LNCAP (cell line): Measurements from ENCODE around the gene AP5B1.

Source experiments
- TF ChIP-seq, protein P1 (sequence below): fragments of 450-650 bp; IDR thresholded peaks from 2 replicates; pipeline ENCODE4 v1.5.1; 2017; ENCODE audit warnings: mild to moderate bottlenecking

AP5B1 gene

DNA sequence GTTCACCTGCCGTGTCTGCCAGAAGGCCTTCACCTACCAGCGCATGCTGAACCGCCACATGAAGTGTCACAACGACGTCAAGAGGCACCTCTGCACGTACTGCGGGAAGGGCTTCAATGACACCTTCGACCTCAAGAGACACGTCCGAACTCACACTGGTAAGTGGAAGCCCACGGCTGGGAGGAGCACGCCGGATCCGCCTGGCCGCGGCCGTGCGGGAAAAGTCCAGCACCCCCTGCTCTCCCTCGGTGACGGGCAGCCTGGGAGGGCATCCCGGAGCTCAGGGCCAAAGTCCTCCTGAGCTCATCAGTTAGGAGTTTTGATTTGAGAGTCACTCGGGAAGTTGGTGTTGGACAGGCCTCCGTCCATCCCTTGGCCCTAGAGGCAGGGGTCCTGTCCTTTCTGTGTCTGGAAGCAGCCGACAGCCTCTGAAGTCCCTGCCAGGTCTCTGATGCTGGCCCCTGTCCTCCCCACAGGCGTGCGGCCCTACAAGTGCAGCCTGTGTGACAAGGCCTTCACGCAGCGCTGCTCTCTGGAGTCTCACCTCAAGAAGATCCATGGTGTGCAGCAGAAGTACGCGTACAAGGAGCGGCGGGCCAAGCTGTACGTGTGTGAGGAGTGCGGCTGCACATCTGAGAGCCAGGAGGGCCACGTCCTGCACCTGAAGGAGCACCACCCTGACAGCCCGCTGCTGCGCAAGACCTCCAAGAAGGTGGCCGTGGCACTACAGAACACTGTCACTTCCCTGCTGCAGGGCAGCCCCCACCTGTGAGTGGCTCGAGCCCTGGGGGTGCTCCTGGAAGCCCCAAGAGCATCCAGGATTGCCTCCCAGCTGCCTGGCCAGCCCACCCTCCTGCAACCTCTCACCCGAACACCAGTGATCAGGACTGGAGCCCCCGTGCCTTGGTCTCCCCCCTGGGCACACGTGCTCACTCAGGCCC is 14.1 kb upstream of the AP5B1 start:
- TF ChIP-seq, protein P1, sequence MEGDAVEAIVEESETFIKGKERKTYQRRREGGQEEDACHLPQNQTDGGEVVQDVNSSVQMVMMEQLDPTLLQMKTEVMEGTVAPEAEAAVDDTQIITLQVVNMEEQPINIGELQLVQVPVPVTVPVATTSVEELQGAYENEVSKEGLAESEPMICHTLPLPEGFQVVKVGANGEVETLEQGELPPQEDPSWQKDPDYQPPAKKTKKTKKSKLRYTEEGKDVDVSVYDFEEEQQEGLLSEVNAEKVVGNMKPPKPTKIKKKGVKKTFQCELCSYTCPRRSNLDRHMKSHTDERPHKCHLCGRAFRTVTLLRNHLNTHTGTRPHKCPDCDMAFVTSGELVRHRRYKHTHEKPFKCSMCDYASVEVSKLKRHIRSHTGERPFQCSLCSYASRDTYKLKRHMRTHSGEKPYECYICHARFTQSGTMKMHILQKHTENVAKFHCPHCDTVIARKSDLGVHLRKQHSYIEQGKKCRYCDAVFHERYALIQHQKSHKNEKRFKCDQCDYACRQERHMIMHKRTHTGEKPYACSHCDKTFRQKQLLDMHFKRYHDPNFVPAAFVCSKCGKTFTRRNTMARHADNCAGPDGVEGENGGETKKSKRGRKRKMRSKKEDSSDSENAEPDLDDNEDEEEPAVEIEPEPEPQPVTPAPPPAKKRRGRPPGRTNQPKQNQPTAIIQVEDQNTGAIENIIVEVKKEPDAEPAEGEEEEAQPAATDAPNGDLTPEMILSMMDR, result no peak

DNA sequence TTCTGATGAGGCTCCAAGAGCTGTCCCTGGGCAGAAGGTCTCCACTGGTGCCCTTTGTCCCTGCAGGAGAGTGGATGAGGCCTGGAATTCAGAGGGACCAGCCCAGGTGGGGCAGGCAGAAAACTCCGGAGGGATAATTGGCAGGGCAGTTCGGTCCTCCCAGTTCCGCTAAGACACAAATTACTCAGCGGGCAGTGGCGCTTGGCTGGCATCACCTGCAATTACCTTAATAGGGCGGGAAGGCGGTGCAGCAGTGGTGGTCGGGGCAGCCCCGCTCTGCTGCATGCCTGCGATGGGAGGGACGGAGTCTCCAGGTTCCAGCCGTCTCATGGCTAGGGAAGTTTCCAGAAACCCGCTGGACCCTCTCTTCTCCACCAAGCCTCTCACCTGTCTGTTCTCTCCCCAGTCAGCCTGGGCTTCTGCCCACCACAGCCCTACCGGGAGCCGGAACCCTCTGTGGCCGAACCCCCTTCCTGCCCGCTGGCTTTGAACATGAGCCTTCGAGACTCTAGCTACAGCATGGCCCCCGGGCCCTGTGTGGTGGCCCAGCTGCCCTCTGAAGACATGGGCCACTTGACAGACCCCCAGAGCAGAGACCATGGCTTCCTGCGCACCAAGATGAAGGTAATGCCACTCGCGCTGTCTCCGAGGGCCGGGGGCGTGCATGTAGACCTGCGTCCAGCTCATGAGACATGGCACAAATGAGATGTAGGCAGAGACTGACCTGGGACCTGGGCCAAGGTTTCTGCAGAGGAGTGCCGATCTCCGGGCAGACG is 13.0 kb upstream of the AP5B1 start:
- TF ChIP-seq, protein P1, result no peak

DNA sequence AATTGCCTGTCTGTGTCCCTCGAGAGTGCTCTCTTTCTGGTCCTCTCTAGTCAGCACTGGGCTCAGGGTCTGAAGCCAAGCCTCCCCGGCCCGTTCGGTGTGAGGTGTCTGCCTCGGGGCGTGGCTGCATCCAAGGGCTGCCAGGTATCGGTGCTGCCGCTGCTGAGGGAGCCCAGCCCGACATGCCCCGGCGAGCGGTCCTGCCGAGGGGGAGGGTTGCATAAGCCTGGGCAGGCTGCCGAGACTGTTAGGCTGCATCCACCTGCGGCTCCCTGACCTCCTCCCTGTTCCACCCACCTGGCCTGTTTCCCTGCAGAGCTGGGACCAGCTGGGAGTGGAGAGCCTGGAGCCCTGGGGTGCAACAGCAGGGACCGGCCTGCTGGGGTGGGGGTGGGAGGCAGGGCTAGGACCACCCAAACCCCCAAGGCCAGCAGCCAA is 12.4 kb upstream of the AP5B1 start:
- TF ChIP-seq, protein P1, result no peak

DNA sequence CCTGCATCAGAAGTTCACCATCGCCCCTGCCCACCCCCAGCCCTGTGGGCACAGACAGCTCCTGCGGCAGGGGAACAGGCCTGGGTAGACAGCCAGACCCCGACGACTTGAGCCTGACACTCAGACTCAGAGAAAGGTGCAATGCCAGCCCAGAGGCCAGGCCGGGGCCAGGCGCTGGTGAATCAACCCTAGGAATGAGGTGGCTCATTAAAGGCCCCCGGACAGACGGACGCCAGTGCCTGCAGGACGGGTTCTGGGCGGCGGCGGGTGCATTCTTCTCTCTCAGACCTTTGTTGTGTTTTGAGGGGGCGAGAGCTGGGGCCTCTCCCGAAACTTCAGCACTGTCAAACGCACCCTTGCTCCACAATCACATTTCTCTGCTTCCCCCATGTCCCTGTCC is 11.7 kb upstream of the AP5B1 start:
- TF ChIP-seq, protein P1, result no peak

DNA sequence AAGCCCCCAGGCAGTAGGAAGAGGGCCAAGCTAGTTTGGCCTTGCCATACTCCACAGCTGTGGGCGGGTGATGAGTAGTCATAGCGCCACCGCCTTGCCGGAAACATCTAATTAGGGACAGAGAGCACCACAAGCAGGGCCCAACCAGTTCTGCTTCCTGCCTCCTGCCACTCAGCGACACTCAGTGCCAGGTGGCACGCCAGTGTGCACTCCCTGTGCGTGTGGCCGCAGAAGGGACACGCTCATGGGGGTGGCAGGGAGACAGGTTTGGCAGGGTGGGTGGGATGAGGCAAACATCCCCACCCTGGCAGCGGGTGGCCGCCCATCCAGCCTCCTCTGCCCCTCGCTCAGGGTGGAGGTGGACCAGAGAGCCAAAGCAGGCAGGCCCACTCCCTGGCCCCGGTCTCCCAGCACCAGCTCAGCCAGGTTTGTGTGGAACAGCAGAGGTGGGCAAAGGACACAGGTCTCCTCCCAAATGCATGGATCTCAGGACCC is 11.0 kb upstream of the AP5B1 start:
- TF ChIP-seq, protein P1, result no peak

DNA sequence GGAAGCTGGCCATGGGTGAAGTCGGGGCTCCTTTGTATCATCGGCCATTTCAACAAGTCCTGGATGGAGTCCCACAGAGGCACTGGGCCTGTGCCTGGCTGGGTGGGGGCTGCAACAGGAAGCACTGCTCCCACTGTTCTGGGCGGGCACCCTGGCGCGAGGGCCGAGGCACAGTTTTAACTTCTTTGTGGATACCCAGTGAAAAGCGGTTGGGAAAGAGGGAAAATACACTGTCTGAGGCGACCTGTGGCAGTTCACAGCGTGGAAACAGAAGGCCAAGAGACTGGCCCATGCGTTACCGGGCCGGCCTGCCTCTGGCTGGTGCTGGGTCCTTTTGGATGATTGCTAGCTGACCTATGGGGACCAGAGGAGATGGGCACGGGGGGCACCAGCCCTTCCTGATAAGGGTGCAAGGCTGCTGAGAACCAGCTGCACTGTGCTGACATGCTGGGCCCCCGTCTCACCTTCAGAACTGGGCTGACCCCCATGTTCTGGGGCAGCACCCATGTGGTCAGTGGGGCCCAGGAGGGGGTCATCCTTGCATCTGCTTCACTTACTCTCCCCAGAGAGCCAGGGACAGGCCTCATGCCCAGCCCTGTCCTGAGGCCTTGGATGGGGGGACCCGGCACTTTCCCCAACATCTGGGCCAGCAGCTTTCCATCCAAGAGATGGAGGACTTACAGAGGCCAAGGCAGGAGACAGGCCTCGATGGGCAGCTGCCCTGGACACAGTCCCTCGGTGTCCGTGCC is 10.3 kb upstream of the AP5B1 start:
- TF ChIP-seq, protein P1, result no peak
